Heart right ventricle (tissue), 16 donors: Measurements from ENCODE around the gene SYNPO2. TPM values are rescaled to one million over a fixed set of nuclear protein-coding genes. Genes with fewer than 3 reads are reported as not detected.
A peak's percentile ranks its signal among the peaks of the same experiment; 100 is the strongest.

Experiments
- ATAC-seq, 8 donors: fragments of 200-7000 bp; cut with Tn5 transposase; one replicate each; pipeline ENCODE4 v1.9.1; 2020; ENCODE audit warnings: mild to moderate bottlenecking in 8 of 8, moderate library complexity in 8 of 8, moderate number of reproducible peaks in 1 of 8
- DNase-seq, 2 donors: peaks; one replicate each; pipeline ENCODE4 v3.0.0-alpha.2; 2020
- H3K27ac ChIP-seq, 10 donors: fragments of 200-600 bp; sonication (generic) in 2 of 10; one replicate each; pipeline versions ENCODE4 v1.5.0 to v1.8.0; 2020 to 2022; ENCODE audit warnings: mild to moderate bottlenecking in 3 of 10
- H3K27me3 ChIP-seq, 7 donors: fragments of 200-600 bp; one replicate each; pipeline ENCODE4 v1.8.0; 2021 to 2022; ENCODE audit warnings: mild to moderate bottlenecking in 2 of 7
- H3K36me3 ChIP-seq, 9 donors: fragments of 200-600 bp; sonication (generic) in 1 of 9; one replicate each; pipeline versions ENCODE4 v1.5.0 to v1.8.0; 2020 to 2022; ENCODE audit warnings: mild to moderate bottlenecking in 2 of 9
- H3K4me1 ChIP-seq, 9 donors: fragments of 200-600 bp; sonication (generic) in 1 of 9; one replicate each; pipeline versions ENCODE4 v1.5.0 to v1.8.0; 2020 to 2022; ENCODE audit warnings: mild to moderate bottlenecking in 4 of 9
- H3K4me3 ChIP-seq, 10 donors: fragments of 200-600 bp; sonication (generic) in 2 of 10; one replicate each; pipeline versions ENCODE4 v1.5.0 to v1.8.0; 2020 to 2022; ENCODE audit warnings: mild to moderate bottlenecking in 7 of 10, moderate library complexity in 2 of 10
- H3K9me3 ChIP-seq, 11 donors: fragments of 200-600 bp in 10 of 11; sonication (generic) in 2 of 11; one replicate each; pipeline versions ENCODE4 v1.5.0 to v1.8.0; 2013 to 2022; ENCODE audit warnings: mild to moderate bottlenecking in 2 of 11, control low read depth in 1 of 11, moderate library complexity in 1 of 11
- CTCF ChIP-seq, 9 donors: fragments of 200-600 bp; sonication (generic) in 2 of 9; IDR thresholded peaks; one replicate each; pipeline versions ENCODE4 v1.5.0 to v1.8.0; 2021 to 2022; ENCODE audit warnings: antibody characterized with exemption in 9 of 9, mild to moderate bottlenecking in 5 of 9, moderate library complexity in 1 of 9
- WGBS, 2 donors: extraction: QIAGEN DNeasy Blood & Tissue Kit; methylation state at CpG; one replicate each; pipeline ENCODE4 v1.1.7; 2013; ENCODE audit warnings: inconsistent platforms in 1 of 2; 5-methylcytosine and 5-hydroxymethylcytosine counted together
- intact Hi-C, 10 donors: fragments of 100-400 bp; cut with DNase I; formaldehyde crosslinking; loops; one replicate each; pipeline versions ENCODE4 v1.11.1 to v1.14.2; 2022
- polyA plus RNA-seq, 2 donors: library from polyadenylated mRNA; stranded (reverse); fragments of 200-250 nt; gene quantifications; one replicate each; pipeline ENCODE4 v1.2.3, GENCODE V29; 2013
- total RNA-seq, 10 donors: library from RNA; stranded (reverse); fragmentation: NEBNext Ultra II Directional in 3 of 10; extraction: Animal tissue kit (Norgen Biotek cat#: 25700) in 3 of 10; gene quantifications; one replicate each; pipeline versions ENCODE4 v1.2.1 to v1.2.4, GENCODE V29; 2021 to 2023
- donor health status: Arrhythmogenic right ventricular cardiomyopathy.
- donor health status: ischemic (EF 13 %, LVEDD 7.1; RV severe dilation, severe dysfunction).
- donor health status: healthy with polysubstance abuse.
- donor health status: DM: no; HTN: yes; CAD: no.
- donor health status: DM: no; HTN: no; CAD: no.
- donor health status: ischemic (EF 25% LVEDD 6.9; RV normal size, moderate dysfunction).
- donor health status: ischemic (EF 25% LVEDD 5.7; RV mildly dilated, moderate dysfunction).
- donor health status: healthy.
- donor health status: DM: yes; HTN: yes; CAD: no.
- donor health status: Ischemic cardiomyopathy.
- donor health status: ischemic (EF 35%, LVEDD 5.7; RV mildly dilated, moderate dysfunction).
- donor health status: nonischemic (EF 11% LVEDD 7.7; RV severe dilation, severe dysfunction).
- donor health status: DM: yes; HTN: yes; CAD: no.
- donor health status: PGD.
- donor health status: ischemic (EF 29% LVEDD 5.4; RV normal size, mild dysfunction).
- donor health status: nonischemic (EF 23%, LVEDD 6.1; RV moderate dilation, normal function).

The SYNPO2 gene
- total and polyA plus RNA-seq, 12 donors = 27.5 to 405 (median 244) TPM

GRCh38 chr4:118989098-118990080 is 100.7 kb downstream of the SYNPO2 start:
- WGBS, 2 donors = 69 to 73% methylated on average over 7 of the region's 7 CpGs
- no peak overlapping the region for H3K4me3 ChIP-seq
- H3K27ac ChIP-seq = peak overlapping the region in 9 of 10 donors; percentile 36 to 79 (median 68)
- DNase-seq (no peak), ATAC-seq (peak in 6 of 8 donors; percentile 23 to 73 (median 39))
- no peaks in the 10 kb centered on the region for H3K36me3 ChIP-seq
- intact Hi-C loops = loop anchor here in 6 of 10 donors (5.0 to 10.0 kb wide), 9 partner anchors 38 to 295 kb away; partner anchors contain the start of genes MYOZ2 (in 1 of the 6) and USP53 (in 1 of the 6)
- no peaks in the 10 kb centered on the region for H3K9me3 ChIP-seq
- H3K27me3 ChIP-seq = no peaks in the 10 kb centered on the region
- no peak for TF ChIP-seq CTCF (IDR thresholded peaks at IDR 0.05)
- peaks cover 10 to 87% (median 58%) of the 10 kb centered on the region in 9 donors for H3K4me1 ChIP-seq

- no peaks in the 10 kb centered on the region for H3K27me3 ChIP-seq
- 79 to 82% methylated on average over 5 of the region's 5 CpGs for WGBS, 2 donors
- H3K9me3 ChIP-seq = no peaks in the 10 kb centered on the region
- no peak for TF ChIP-seq CTCF (IDR thresholded peaks at IDR 0.05)
- ATAC-seq = no peak
- H3K27ac ChIP-seq = peak overlapping the region in 6 of 10 donors; percentile 19 to 53 (median 28)
- no peak overlapping the region for H3K4me3 ChIP-seq
- H3K36me3 ChIP-seq = no peaks in the 10 kb centered on the region
- intact Hi-C loops = loop anchor here in 1 of 10 donors (5.0 kb wide), 1 partner anchor 36 kb away; no protein-coding TSS in a partner anchor
- H3K4me1 ChIP-seq = peaks cover 4 to 85% (median 51%) of the 10 kb centered on the region in 9 donors
- DNase-seq = no peak
Measured at GRCh38 chr4:118991686-118992085, 103.0 kb downstream of the SYNPO2 start.

- intact Hi-C loops = loop anchor here in 1 of 10 donors (5.0 kb wide), 1 partner anchor 35 kb away; no protein-coding TSS in a partner anchor
- no peak for DNase-seq
- WGBS, 2 donors = 80 to 91% methylated on average over 1 of the region's 1 CpG
- Histone ChIP-seq H3K4me3 (no peak overlapping the region), H3K27me3 (no peaks in the 10 kb centered on the region), H3K27ac (peak overlapping the region in 6 of 10 donors; percentile 19 to 88 (median 32)), H3K36me3 (no peaks in the 10 kb centered on the region), H3K9me3 (no peaks in the 10 kb centered on the region), H3K4me1 (peaks cover 4 to 83% (median 47%) of the 10 kb centered on the region in 9 donors)
- TF ChIP-seq CTCF (IDR thresholded peaks at IDR 0.05) = no peak
- ATAC-seq = no peak
Measured at GRCh38 chr4:118992149-118992548, 103.5 kb downstream of the SYNPO2 start.

GRCh38 chr4:118993333-118993732 is 104.7 kb downstream of the SYNPO2 start:
- H3K4me3 ChIP-seq = no peak overlapping the region
- no peaks in the 10 kb centered on the region for H3K36me3 ChIP-seq
- no peaks in the 10 kb centered on the region for H3K27me3 ChIP-seq
- WGBS, 2 donors = 92 to 95% methylated on average over 2 of the region's 2 CpGs
- peaks cover 4 to 81% (median 42%) of the 10 kb centered on the region in 9 donors for H3K4me1 ChIP-seq
- peak overlapping the region in 5 of 10 donors; percentile 31 to 88 (median 55) for H3K27ac ChIP-seq
- intact Hi-C loops = loop anchor here in 1 of 10 donors (5.0 kb wide), 1 partner anchor 34 kb away; no protein-coding TSS in a partner anchor
- DNase-seq (no peak), ATAC-seq (no peak)
- TF ChIP-seq CTCF (IDR thresholded peaks at IDR 0.05) = no peak
- no peaks in the 10 kb centered on the region for H3K9me3 ChIP-seq
